Ishikawa (cell line): Measurements from ENCODE around the gene PDE10A.

Experiments
- CEBPB ChIP-seq: IDR thresholded peaks from 2 replicates; pipeline ENCODE4 v1.6.1; 2012
- EP300 ChIP-seq: IDR thresholded peaks from 2 replicates; pipeline ENCODE4 v1.6.1; 2012; ENCODE audit warnings: borderline replicate concordance
- MAX ChIP-seq: IDR thresholded peaks from 2 replicates; pipeline ENCODE4 v1.6.1; 2012
- NFIC ChIP-seq: IDR thresholded peaks from 2 replicates; pipeline ENCODE4 v1.6.1; 2012
- RAD21 ChIP-seq: IDR thresholded peaks from 2 replicates; pipeline ENCODE4 v1.6.1; 2012; ENCODE audit warnings: low read depth
- YY1 ChIP-seq: IDR thresholded peaks from 2 replicates; pipeline ENCODE4 v1.6.1; 2012; ENCODE audit warnings: low read depth

GRCh38 chr6:165580136-165580535, 82.9 kb downstream of the PDE10A start:
- TF ChIP-seq CEBPB = no peak
- no peak for TF ChIP-seq MAX
- no peak for TF ChIP-seq YY1
- no peak for TF ChIP-seq RAD21
- TF ChIP-seq NFIC = no peak
- no peak for TF ChIP-seq EP300
